Right ventricle myocardium superior (tissue), 1 donor: ENCODE results near the gene DCST2. TPM values are rescaled to one million over a fixed set of nuclear protein-coding genes. Genes with fewer than 3 reads are reported as not detected.

Experiments used
- ATAC-seq: fragments of 200-7000 bp; cut with Tn5 transposase; one replicate; pipeline ENCODE4 v1.9.1; 2020; ENCODE audit warnings: mild to moderate bottlenecking; ENCODE audit not compliant: poor library complexity
- DNase-seq: peaks from one replicate; pipeline ENCODE4 v3.0.0-alpha.2; 2020
- intact Hi-C: fragments of 100-400 bp; cut with DNase I; formaldehyde crosslinking; loops from one replicate; pipeline ENCODE4 v1.11.2; 2022
- total RNA-seq: library from RNA; stranded (reverse); fragmentation: NEBNext Ultra II Directional; extraction: Animal tissue kit (Norgen Biotek cat#: 25700); gene quantifications from one replicate; pipeline ENCODE4 v1.2.1, GENCODE V29; 2021
- donor health status: DM: no; HTN: yes; CAD: no; lungs with severe emphysema.

Gene DCST2
- total RNA-seq, 1 donor from 2014 or later: 0.16 TPM

- intact Hi-C loops: loop anchor here (5.0 to 10.0 kb wide), 2 partner anchors 45 to 112 kb away; partner anchors contain the start of genes CKS1B and SHC1
- peak; percentile 94 for ATAC-seq
- DNase-seq: peak; percentile 94
Observed at GRCh38 chr1:155017041-155017945, 16.3 kb downstream of the DCST2 start.

GRCh38 chr1:155016231-155016831 lies 17.2 kb downstream of the DCST2 start:
- ATAC-seq: no peak
- intact Hi-C loops: loop anchor here (5.0 to 10.0 kb wide), 2 partner anchors 44 to 112 kb away; partner anchors contain the start of genes CKS1B and SHC1
- DNase-seq: peak; percentile 44

GRCh38 chr1:155015527-155016230 lies 17.9 kb downstream of the DCST2 start:
- peak; percentile 43 for DNase-seq
- intact Hi-C loops: loop anchor here (5.0 to 10.0 kb wide), 2 partner anchors 43 to 111 kb away; partner anchors contain the start of genes CKS1B and SHC1
- ATAC-seq: no peak

GRCh38 chr1:155014709-155015508 lies 18.7 kb downstream of the DCST2 start:
- DNase-seq: peak; percentile 37
- ATAC-seq: no peak
- intact Hi-C loops: loop anchor here (5.0 to 10.0 kb wide), 2 partner anchors 43 to 110 kb away; partner anchors contain the start of genes CKS1B and SHC1

GRCh38 chr1:155013632-155014031 lies 19.9 kb downstream of the DCST2 start:
- intact Hi-C loops: loop anchor here (10.0 kb wide), 1 partner anchor 109 kb away; no protein-coding TSS in a partner anchor
- DNase-seq: peak; percentile 21
- ATAC-seq: no peak

GRCh38 chr1:155012776-155013602 lies 20.6 kb downstream of the DCST2 start:
- DNase-seq (no peak), ATAC-seq (no peak)
- intact Hi-C loops: loop anchor here (10.0 kb wide), 1 partner anchor 108 kb away; no protein-coding TSS in a partner anchor

- peak; percentile 37 for ATAC-seq
- intact Hi-C loops: loop anchor here (10.0 kb wide), 1 partner anchor 107 kb away; no protein-coding TSS in a partner anchor
- peak; percentile 83 for DNase-seq
Observed at GRCh38 chr1:155012026-155012546, 21.5 kb downstream of the DCST2 start.

GRCh38 chr1:155011437-155012025 lies 22.1 kb downstream of the DCST2 start:
- intact Hi-C loops: loop anchor here (10.0 kb wide), 1 partner anchor 107 kb away; no protein-coding TSS in a partner anchor
- no peak for ATAC-seq
- peak; percentile 24 for DNase-seq

GRCh38 chr1:155011004-155011416 lies 22.6 kb downstream of the DCST2 start:
- DNase-seq (no peak), ATAC-seq (no peak)
- intact Hi-C loops: loop anchor here (10.0 kb wide), 1 partner anchor 106 kb away; no protein-coding TSS in a partner anchor

- intact Hi-C loops: loop anchor here (10.0 kb wide), 1 partner anchor 106 kb away; no protein-coding TSS in a partner anchor
- ATAC-seq: no peak
- DNase-seq: peak; percentile 42
Observed at GRCh38 chr1:155010211-155010918, 23.2 kb downstream of the DCST2 start.

- intact Hi-C loops: loop anchor here (10.0 kb wide), 1 partner anchor 105 kb away; no protein-coding TSS in a partner anchor
- DNase-seq (no peak), ATAC-seq (no peak)
Observed at GRCh38 chr1:155009742-155010141, 23.8 kb downstream of the DCST2 start.

- DNase-seq (no peak), ATAC-seq (no peak)
- intact Hi-C loops: no loop called here
Observed at GRCh38 chr1:155009221-155009711, 24.3 kb downstream of the DCST2 start.

GRCh38 chr1:155008015-155008941 lies 25.3 kb downstream of the DCST2 start:
- intact Hi-C loops: no loop called here
- peak; percentile 72 for DNase-seq
- ATAC-seq: no peak

- DNase-seq: peak; percentile 85
- peak; percentile 38 for ATAC-seq
- intact Hi-C loops: no loop called here
Observed at GRCh38 chr1:155007251-155007828, 26.2 kb downstream of the DCST2 start.
